HG02763 (cell line): ENCODE measurements around the gene MTA2.
"Not testable (repeated sequence)": the region's sequence is repeated elsewhere in the genome, so short reads cannot be mapped to it uniquely, and the experiment has no call there.

ENCODE experiments used
- ATAC-seq: cut with Tn5 transposase; IDR thresholded peaks from one replicate; pipeline ENCODE4 v1.9.1; 2021; ENCODE audit warnings: mild to moderate bottlenecking, moderate library complexity; ENCODE audit not compliant: unreplicated experiment

MTA2 gene

DNA sequence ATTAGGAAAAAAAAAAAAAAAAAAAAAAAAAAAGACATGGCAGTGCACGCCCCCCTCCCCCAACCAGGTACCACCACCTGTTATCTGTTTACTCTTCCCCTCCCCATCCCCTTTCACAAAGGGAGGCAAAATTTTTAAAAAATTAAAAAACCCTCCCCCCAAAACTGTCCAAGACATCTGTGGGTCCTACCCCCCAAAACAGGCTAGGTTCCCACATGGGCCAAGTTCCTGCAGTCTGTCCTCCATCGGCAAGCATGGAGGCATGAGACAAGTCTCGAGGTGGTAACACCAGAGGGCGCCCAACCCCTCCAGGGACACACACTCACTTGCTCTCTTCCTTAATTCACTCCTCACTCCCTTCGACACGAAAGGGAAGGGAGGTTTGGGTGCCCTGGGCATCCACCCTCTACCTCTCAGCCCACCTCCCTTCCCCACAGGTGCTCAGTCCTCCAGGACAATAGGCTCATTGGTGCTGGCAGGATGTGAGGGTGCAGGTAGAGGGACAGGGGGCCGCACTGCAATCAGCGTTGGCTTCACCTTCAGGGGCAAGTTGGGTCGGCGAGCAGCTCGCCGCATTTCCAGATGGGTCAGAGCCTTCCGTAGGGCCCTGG is 8.1 kb downstream of the MTA2 start:
- ATAC-seq, result no peak

DNA sequence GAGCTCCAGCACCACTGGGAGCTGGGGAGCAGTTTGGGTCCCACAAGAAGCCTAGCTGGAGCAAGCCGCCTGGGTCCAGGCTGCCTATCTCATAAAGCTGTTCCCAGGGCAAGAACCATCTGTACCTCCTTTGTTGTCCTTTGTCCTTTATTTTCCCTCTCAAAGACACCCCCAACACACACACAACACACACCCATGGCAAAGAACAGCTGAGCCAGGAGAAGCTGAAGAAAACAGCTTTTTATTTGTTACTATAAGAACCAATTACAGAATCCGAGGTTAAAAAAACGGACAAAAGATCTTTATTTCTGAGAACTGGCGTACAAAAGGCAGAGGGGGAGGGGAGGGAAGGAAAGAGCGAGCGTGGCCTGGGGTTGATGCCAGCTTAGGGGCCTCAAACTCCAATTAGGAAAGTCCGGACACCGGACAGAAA is 8.7 kb downstream of the MTA2 start:
- ATAC-seq, result no peak

DNA sequence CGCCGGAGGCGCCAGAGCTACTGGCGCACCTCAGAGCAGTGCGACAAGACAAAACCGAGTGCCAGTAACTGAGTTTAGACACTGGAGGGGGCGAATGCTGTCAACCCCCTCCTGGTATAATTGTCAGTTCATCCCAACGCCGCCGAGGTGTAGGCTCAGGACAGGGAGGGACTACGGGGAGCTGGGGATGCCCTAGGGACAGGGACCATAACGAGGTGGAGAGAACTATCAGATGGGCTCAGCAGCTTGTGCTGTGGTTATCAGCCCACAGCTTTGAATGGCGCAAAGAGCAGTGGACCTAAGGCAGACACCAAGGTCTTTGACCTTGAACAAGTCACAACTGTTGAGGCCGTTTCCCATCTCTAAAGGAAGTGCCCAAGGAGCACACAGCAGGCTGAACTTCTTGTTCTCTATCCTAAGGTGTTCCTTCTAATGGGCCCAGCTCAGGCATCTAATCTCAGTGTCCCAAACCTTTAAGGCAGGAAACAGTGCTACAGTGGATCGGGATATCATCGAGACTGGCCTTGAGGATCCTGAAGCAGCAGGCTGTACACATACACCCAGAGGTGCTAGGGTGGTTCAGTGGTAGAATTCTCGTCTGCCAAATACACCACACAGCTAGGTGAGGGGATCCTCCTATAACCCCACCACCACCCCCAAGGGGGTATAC is 9.4 kb downstream of the MTA2 start:
- ATAC-seq, result no peak

DNA sequence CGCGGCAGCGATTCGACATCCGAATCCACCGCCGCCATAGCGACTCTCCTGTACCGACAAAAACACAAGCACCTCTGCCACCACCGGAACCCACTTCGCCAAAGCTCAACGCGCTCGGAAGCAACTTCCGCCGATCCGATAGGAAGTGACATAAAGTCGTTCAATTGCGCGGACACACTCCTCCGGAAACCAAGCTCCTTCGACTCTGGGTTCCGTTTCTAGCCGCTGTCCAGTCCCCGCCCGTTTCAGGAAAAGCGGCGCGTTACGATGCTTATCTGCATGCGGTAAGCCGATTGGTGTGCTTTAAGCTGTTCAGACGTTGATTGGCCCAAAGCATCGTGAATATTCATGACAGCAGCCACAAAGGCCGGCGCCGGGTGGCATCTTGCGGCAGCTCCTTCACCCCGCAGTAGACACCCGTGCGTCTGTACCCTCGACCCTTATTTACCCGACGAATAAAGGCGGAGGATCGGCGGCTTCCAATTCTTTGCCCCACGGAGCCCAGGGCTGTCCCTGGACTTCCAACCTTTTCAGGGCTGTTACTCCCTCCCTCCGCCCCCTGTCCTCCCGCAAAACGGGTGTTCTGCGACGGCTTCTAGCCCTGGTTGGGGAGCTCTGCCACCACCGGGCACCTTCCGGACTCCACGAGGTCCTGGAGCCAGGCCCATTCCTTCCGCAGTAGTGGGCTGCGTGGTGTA is 10.1 kb downstream of the MTA2 start, which contains the start of gene TUT1:
TUT1 (minus strand) TSS at position 76 of the 698 bp plus-strand sequence; CDS start at position 38, 38 bp downstream.
- ATAC-seq, result peak; percentile 87

DNA sequence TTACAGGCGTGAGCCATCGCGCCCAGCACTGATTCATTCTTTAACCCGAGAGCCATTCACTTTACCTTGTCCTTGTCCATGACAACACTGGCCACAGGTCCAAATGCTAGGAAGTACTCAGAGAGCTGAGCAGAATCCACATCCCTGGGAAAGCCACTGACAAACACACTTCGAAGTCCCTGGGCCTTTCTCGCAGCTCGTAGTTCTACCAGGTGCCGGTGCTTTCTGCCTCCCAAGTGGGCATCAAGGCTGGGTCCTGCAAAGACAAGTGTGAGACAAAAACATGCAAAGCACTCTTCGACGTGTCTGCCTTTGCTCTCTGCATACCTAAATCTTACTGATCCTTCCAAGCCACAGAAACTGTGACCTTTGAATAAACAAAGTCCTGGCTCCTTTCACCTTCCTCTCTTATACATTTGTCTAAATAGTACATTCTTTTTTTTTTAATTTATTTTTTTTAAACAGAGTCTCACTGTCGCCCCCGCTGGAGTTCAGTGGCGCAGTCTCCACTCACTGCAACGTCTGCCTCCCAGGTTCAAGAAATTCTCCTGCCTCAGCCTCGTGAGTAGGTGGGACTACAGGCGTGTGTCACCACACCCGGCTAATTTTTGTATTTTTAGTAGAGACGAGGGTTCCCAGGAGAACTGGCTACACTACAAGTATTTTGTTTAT is 12.6 kb downstream of the MTA2 start:
- no peak for ATAC-seq

GRCh38 chr11:62585356-62585755 is 16.3 kb downstream of the MTA2 start:
- not testable (repeated sequence) for ATAC-seq

- ATAC-seq, result not testable (repeated sequence)
These were observed 19.9 kb downstream of the MTA2 start for GRCh38 chr11:62581735-62582134.

GRCh38 chr11:62580959-62581715 is 20.5 kb downstream of the MTA2 start:
- ATAC-seq, result no peak

- ATAC-seq, result no peak
These were observed 22.4 kb downstream of the MTA2 start for GRCh38 chr11:62579252-62579651.

DNA sequence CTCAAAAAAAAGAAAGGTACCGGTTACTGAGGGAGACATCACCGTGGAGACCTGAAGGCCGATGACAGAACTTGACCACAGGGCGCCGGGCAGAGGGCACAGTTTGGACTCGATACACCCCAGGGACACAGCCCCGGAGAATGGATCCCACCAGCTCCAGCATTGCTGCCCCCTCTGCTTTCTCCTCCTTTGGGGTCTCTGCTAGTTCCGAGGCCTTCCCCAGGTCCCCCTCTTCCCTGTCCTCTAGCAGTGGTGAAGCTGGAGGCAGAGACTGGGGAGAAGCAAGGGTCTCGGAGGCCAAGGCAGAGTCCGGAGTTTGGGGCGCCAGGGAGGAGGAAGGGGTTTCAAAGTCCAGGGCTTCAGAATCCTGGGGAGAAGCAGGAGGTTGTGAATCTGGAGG is 23.1 kb downstream of the MTA2 start:
- no peak for ATAC-seq

DNA sequence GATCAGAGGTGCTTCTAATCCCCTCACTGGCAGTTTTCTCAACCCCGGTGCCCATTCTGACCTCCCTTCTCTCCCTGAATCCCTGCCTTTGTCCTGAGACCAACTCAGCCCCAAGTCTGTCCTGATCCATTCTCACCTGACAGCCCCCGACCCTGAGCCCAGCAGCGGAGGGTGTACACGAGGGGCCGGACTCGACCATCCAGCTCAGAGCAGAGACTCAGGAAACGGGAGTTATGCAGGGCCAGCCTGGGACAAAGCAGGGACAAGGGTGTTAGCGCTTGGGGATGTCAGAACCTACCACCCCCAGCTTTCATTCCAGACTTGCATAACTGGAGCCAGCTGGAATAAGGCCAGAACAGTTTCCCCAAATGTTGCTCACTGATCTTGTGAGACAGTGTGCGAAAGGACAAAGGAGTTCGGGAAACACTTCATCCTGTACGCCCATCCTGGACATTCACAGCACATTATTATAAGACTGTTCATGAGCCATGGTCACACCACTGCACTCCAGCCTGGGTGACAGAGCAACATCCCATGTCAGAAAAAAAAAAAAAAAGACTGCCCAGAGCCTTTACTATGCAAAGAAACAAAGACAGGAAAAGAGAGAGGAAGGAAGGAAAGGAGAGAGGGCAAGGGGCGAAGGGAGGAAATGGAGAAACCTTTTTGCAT is 24.5 kb downstream of the MTA2 start:
- no peak for ATAC-seq

GRCh38 chr11:62575837-62576236 is 25.8 kb downstream of the MTA2 start:
- no peak for ATAC-seq

GRCh38 chr11:62575156-62575555 is 26.5 kb downstream of the MTA2 start:
- ATAC-seq, result no peak

DNA sequence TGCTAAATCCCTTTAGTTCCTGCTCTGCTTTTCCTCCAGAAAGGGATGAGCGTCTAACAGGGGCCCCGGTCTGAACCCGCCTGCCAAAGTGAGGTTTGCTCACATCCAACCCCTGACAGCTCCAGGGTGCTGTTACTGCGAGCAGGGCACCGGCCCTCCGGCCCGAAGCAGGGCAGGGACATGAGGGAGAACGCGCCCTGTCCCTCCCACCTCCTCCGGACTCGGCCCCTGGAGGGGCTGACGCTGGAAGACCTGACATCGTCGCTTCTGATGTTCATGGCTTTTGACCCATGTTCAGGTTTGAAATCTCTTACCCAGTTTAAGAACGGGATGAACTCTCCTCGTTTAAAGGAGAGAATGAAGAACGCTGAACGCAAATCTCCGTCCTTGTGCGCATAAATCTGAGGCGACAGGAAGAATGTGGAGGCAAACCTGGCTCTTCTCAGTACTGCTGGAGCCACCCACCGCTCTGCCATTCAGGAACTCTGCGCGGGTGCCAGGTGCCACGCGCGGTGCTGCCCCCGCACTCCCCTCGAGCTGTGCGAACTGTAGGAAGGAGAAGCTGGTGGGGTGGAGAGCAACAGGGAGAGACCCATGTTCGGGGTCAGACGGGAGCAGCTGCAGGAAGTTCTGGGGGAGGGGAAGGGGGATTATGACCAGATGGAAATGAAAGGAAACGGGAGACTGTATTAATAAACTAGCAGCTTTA is 27.1 kb downstream of the MTA2 start:
- peak; percentile 3 for ATAC-seq

GRCh38 chr11:62573592-62574362 is 27.9 kb downstream of the MTA2 start, which contains the start of gene EEF1G:
Gene EEF1G (minus strand): TSS chr11:62573891. CDS start chr11:62573842, 49 bp downstream.
- peak; percentile 85 for ATAC-seq

DNA sequence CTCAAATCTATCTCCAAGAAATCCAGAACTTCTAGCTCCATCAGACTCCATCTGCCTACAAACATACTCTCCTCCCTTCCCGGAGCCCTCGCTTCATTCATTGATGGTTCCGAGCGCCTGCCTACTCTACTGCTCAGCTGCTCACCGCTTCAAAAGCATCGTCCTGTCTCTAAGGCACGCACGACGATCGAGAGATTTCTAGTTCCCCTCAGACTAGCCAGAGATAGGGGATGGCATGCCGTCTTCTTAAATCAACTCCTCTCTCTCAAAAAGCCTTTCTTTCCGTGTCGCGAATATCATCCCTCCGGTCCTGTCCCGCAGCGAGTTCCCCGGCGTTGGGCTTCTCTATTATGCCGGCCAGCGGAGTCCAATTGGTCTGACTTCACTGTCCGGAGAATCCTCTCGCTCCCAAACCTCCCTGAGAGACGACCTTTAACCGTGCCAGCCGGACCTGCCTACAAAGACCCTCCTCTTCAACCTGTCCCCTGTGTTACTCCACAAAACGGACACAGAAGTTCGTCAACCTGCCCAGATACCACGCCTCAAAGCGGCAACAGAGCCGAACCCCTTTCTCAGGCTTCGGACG is 28.6 kb downstream of the MTA2 start:
- ATAC-seq, result no peak

DNA sequence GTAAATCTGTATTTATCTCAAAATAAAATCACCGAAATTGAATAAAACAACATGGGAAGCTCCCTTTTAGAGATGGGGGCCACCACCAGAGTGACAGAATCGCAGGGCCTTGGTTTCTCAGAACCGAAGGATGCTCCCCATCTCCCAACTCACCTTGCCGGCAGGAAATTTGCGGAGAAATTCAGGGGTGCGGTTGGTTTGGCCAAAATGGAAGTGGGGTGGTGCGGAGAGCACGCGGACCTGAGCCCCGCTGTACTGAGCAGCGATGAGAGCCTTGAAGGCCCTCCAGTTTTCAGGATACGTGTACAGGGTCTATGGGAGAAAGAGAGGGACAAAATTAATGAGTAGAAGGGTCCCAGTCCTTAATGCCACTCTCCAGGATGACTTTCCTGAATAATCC is 29.2 kb downstream of the MTA2 start:
- no peak for ATAC-seq

DNA sequence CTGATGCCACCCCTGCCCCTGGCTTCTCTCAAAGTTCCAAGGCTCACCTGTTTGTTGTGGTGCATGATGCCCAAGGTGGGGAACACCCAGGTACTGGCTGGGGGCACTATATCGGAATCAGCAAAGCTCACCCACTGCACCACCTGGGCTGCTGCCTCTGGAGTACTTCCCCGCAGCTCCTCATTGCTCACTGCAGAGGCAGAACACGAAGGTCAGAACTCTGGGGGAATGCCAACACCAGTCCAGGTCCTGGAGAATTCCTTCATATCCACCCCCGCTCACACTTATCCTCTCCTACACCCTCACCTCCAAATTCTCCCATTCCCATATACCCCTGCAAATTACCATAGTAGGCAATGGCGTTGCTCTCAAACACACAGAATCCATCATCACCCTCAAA is 30.2 kb downstream of the MTA2 start:
- ATAC-seq, result not testable (repeated sequence)
